ENCODE data around the gene ADAM17.
"Not testable (repeated sequence)": the region's sequence is repeated elsewhere in the genome, so short reads cannot be mapped to it uniquely, and the experiment has no call there.

The ADAM17 gene

GRCh38 chr2:9555297-9556120 lies at the start of gene ADAM17:
ADAM17 (minus strand) TSS chr2:9555830; CDS start chr2:9555605, 225 bp downstream.
- DNase-seq, result peak; percentile 89

- no peak for DNase-seq
Observed at GRCh38 chr2:9602412-9602811, 46.8 kb upstream of the ADAM17 start.

- no peak for DNase-seq
Observed at GRCh38 chr2:9601397-9601796, 45.8 kb upstream of the ADAM17 start.

GRCh38 chr2:9599430-9599829 lies 43.8 kb upstream of the ADAM17 start:
- DNase-seq, result no peak

GRCh38 chr2:9596621-9597311 lies 41.1 kb upstream of the ADAM17 start:
- DNase-seq, result no peak

GRCh38 chr2:9595746-9596145 lies 40.1 kb upstream of the ADAM17 start:
- DNase-seq, result no peak

GRCh38 chr2:9595256-9595655 lies 39.6 kb upstream of the ADAM17 start:
- not testable (repeated sequence) for DNase-seq

- DNase-seq, result no peak
Observed at GRCh38 chr2:9594366-9595054, 38.9 kb upstream of the ADAM17 start.

GRCh38 chr2:9593925-9594324 lies 38.3 kb upstream of the ADAM17 start:
- DNase-seq, result no peak

GRCh38 chr2:9592699-9593098 lies 37.1 kb upstream of the ADAM17 start:
- no peak for DNase-seq

- DNase-seq, result no peak
Observed at GRCh38 chr2:9590641-9591040, 35.0 kb upstream of the ADAM17 start.

GRCh38 chr2:9586465-9586864 lies 30.8 kb upstream of the ADAM17 start:
- no peak for DNase-seq

- DNase-seq, result no peak
Observed at GRCh38 chr2:9585486-9585885, 29.9 kb upstream of the ADAM17 start.

GRCh38 chr2:9584902-9585301 lies 29.3 kb upstream of the ADAM17 start:
- not testable (repeated sequence) for DNase-seq

- DNase-seq, result no peak
Observed at GRCh38 chr2:9582624-9583023, 27.0 kb upstream of the ADAM17 start.

GRCh38 chr2:9578467-9579235 lies 23.0 kb upstream of the ADAM17 start:
- DNase-seq, result no peak

- DNase-seq, result no peak
Observed at GRCh38 chr2:9574331-9574730, 18.7 kb upstream of the ADAM17 start.

GRCh38 chr2:9573840-9574239 lies 18.2 kb upstream of the ADAM17 start:
- DNase-seq, result no peak

GRCh38 chr2:9573013-9573720 lies 17.5 kb upstream of the ADAM17 start:
- DNase-seq, result no peak

- no peak for DNase-seq
Observed at GRCh38 chr2:9570182-9571060, 14.8 kb upstream of the ADAM17 start.

All from NCI-H2029 (cell line).